Adipocyte (in vitro differentiated cells): ENCODE measurements around the gene ARGLU1.

ENCODE experiments used
- DNase-seq: peaks from one replicate; pipeline ENCODE4 v3.0.0-alpha.2; 2015; ENCODE audit warnings: low read depth
- H3K27me3 ChIP-seq: replicated peaks from 2 replicates; pipeline ENCODE4 v1.7.0; 2013; ENCODE audit warnings: mild to moderate bottlenecking, low read length, moderate library complexity; ENCODE audit not compliant: control insufficient read depth, insufficient read depth
- H3K36me3 ChIP-seq: 2 replicates; pipeline ENCODE4 v1.7.0; 2013; ENCODE audit warnings: low read length, mild to moderate bottlenecking, moderate library complexity; ENCODE audit not compliant: control insufficient read depth, insufficient read depth, severe bottlenecking
- H3K4me1 ChIP-seq: 2 replicates; pipeline ENCODE4 v1.7.0; 2013; ENCODE audit warnings: mild to moderate bottlenecking, low read length, moderate library complexity; ENCODE audit not compliant: control insufficient read depth, insufficient read depth
- H3K4me3 ChIP-seq: 2 replicates; pipeline ENCODE4 v1.7.0; 2013; ENCODE audit warnings: mild to moderate bottlenecking, low read length, moderate library complexity
- H3K9ac ChIP-seq: 2 replicates; pipeline ENCODE4 v1.7.0; 2013; ENCODE audit warnings: mild to moderate bottlenecking, low read length, moderate library complexity
- H3K9me3 ChIP-seq: 2 replicates; pipeline ENCODE4 v1.7.0; 2013; ENCODE audit warnings: mild to moderate bottlenecking, low read length, moderate library complexity; ENCODE audit not compliant: control insufficient read depth

Gene ARGLU1

GRCh38 chr13:106562301-106562700 is 5.6 kb downstream of the ARGLU1 start:
- DNase-seq, result no peak
- Histone ChIP-seq H3K36me3 (peaks cover 22% of the 10 kb centered on the region), H3K9me3 (no peaks in the 10 kb centered on the region), H3K27me3 (no peaks in the 10 kb centered on the region), H3K4me3 (no peak overlapping the region), H3K4me1 (peaks cover 35% of the 10 kb centered on the region), H3K9ac (no peak overlapping the region)

- Histone ChIP-seq H3K27me3 (no peaks in the 10 kb centered on the region), H3K9ac (no peak overlapping the region), H3K4me1 (peaks cover 35% of the 10 kb centered on the region), H3K36me3 (peaks cover 27% of the 10 kb centered on the region), H3K4me3 (no peak overlapping the region), H3K9me3 (no peaks in the 10 kb centered on the region)
- no peak for DNase-seq
Observed at GRCh38 chr13:106561551-106562170, 6.3 kb downstream of the ARGLU1 start.

- Histone ChIP-seq H3K9ac (no peak overlapping the region), H3K9me3 (no peaks in the 10 kb centered on the region), H3K4me3 (no peak overlapping the region), H3K4me1 (peaks cover 33% of the 10 kb centered on the region), H3K36me3 (peaks cover 36% of the 10 kb centered on the region), H3K27me3 (no peaks in the 10 kb centered on the region)
- DNase-seq, result no peak
Observed at GRCh38 chr13:106560821-106561220, 7.1 kb downstream of the ARGLU1 start.

GRCh38 chr13:106558527-106558926 is 9.4 kb downstream of the ARGLU1 start:
- Histone ChIP-seq H3K36me3 (peaks cover 57% of the 10 kb centered on the region), H3K4me3 (no peak overlapping the region), H3K9ac (no peak overlapping the region), H3K4me1 (peaks cover 20% of the 10 kb centered on the region), H3K27me3 (no peaks in the 10 kb centered on the region), H3K9me3 (no peaks in the 10 kb centered on the region)
- DNase-seq, result no peak

GRCh38 chr13:106555631-106556328 is 12.2 kb downstream of the ARGLU1 start:
- Histone ChIP-seq H3K36me3 (peaks cover 80% of the 10 kb centered on the region), H3K4me3 (no peak overlapping the region), H3K9ac (no peak overlapping the region), H3K27me3 (no peaks in the 10 kb centered on the region), H3K9me3 (no peaks in the 10 kb centered on the region), H3K4me1 (peaks cover 5% of the 10 kb centered on the region)
- DNase-seq, result peak; percentile 28

GRCh38 chr13:106551751-106552150 is 16.2 kb downstream of the ARGLU1 start:
- H3K4me1 ChIP-seq, result peaks cover 5% of the 10 kb centered on the region
- no peaks in the 10 kb centered on the region for H3K9me3 ChIP-seq
- DNase-seq, result no peak
- H3K27me3 ChIP-seq, result no peaks in the 10 kb centered on the region
- H3K9ac ChIP-seq, result no peak overlapping the region
- H3K36me3 ChIP-seq, result peaks cover 58% of the 10 kb centered on the region
- H3K4me3 ChIP-seq, result no peak overlapping the region

GRCh38 chr13:106551350-106551749 is 16.6 kb downstream of the ARGLU1 start:
- peaks cover 5% of the 10 kb centered on the region for H3K4me1 ChIP-seq
- no peak overlapping the region for H3K9ac ChIP-seq
- no peaks in the 10 kb centered on the region for H3K9me3 ChIP-seq
- DNase-seq, result no peak
- peaks cover 54% of the 10 kb centered on the region for H3K36me3 ChIP-seq
- H3K27me3 ChIP-seq, result no peaks in the 10 kb centered on the region
- H3K4me3 ChIP-seq, result no peak overlapping the region

- Histone ChIP-seq H3K9me3 (no peaks in the 10 kb centered on the region), H3K9ac (no peak overlapping the region), H3K4me3 (no peak overlapping the region), H3K4me1 (peaks cover 1% of the 10 kb centered on the region), H3K27me3 (no peaks in the 10 kb centered on the region), H3K36me3 (peaks cover 47% of the 10 kb centered on the region)
- no peak for DNase-seq
Observed at GRCh38 chr13:106550570-106551135, 17.3 kb downstream of the ARGLU1 start.

GRCh38 chr13:106548064-106548696 is 19.8 kb downstream of the ARGLU1 start:
- no peaks in the 10 kb centered on the region for H3K9me3 ChIP-seq
- H3K27me3 ChIP-seq, result no peaks in the 10 kb centered on the region
- no peaks in the 10 kb centered on the region for H3K4me1 ChIP-seq
- peaks cover 33% of the 10 kb centered on the region for H3K36me3 ChIP-seq
- H3K9ac ChIP-seq, result no peak overlapping the region
- DNase-seq, result no peak
- H3K4me3 ChIP-seq, result no peak overlapping the region

- H3K9me3 ChIP-seq, result no peaks in the 10 kb centered on the region
- no peaks in the 10 kb centered on the region for H3K27me3 ChIP-seq
- peaks cover 14% of the 10 kb centered on the region for H3K4me1 ChIP-seq
- no peak for DNase-seq
- H3K4me3 ChIP-seq, result no peak overlapping the region
- H3K36me3 ChIP-seq, result peaks cover 20% of the 10 kb centered on the region
- H3K9ac ChIP-seq, result no peak overlapping the region
Observed at GRCh38 chr13:106541826-106542225, 26.1 kb downstream of the ARGLU1 start.

GRCh38 chr13:106540613-106541012 is 27.3 kb downstream of the ARGLU1 start:
- no peaks in the 10 kb centered on the region for H3K27me3 ChIP-seq
- H3K4me1 ChIP-seq, result peaks cover 14% of the 10 kb centered on the region
- H3K9ac ChIP-seq, result no peak overlapping the region
- no peak for DNase-seq
- H3K4me3 ChIP-seq, result no peak overlapping the region
- H3K36me3 ChIP-seq, result peaks cover 20% of the 10 kb centered on the region
- no peaks in the 10 kb centered on the region for H3K9me3 ChIP-seq
